DOHH2 (cell line): Measurements from ENCODE around the gene GRK4.

Source experiments
- EZH2phosphoT487 ChIP-seq: fragments of 200-600 bp; sonication (generic); IDR thresholded peaks from 2 replicates; pipeline ENCODE4 v1.6.1; 2017; ENCODE audit warnings: borderline replicate concordance, mild to moderate bottlenecking, antibody characterized with exemption, low read length, moderate library complexity, mixed read lengths
- TF ChIP-seq, protein P1 (sequence below): fragments of 200-600 bp; sonication (generic); IDR thresholded peaks from one replicate; pipeline ENCODE4 v1.5.1; 2014; ENCODE audit warnings: antibody characterized with exemption, mild to moderate bottlenecking, low read depth, low read length; ENCODE audit not compliant: poor library complexity, severe bottlenecking

DNA sequence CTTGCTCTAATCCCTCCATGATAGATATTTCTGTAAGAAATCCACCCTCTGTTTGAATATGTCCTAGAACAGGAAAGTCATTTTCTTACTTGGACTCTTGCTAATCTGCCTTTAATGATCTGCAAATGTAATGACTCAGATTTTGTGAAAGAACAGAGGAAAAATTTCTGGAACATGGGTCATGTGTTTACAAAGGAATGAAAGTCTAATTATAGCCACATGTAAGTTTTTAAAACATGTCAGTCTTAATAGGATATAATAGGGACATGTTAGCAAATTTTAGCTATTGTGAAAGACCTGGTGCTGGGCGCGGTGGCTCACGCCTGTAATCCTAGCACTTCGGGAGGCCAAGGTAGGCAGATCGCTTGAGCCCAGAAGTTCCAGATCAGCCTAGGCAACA lies 47.6 kb downstream of the GRK4 start:
- TF ChIP-seq, protein P1, sequence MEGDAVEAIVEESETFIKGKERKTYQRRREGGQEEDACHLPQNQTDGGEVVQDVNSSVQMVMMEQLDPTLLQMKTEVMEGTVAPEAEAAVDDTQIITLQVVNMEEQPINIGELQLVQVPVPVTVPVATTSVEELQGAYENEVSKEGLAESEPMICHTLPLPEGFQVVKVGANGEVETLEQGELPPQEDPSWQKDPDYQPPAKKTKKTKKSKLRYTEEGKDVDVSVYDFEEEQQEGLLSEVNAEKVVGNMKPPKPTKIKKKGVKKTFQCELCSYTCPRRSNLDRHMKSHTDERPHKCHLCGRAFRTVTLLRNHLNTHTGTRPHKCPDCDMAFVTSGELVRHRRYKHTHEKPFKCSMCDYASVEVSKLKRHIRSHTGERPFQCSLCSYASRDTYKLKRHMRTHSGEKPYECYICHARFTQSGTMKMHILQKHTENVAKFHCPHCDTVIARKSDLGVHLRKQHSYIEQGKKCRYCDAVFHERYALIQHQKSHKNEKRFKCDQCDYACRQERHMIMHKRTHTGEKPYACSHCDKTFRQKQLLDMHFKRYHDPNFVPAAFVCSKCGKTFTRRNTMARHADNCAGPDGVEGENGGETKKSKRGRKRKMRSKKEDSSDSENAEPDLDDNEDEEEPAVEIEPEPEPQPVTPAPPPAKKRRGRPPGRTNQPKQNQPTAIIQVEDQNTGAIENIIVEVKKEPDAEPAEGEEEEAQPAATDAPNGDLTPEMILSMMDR = no peak
- no peak for TF ChIP-seq EZH2phosphoT487
